SW480 (cell line): ENCODE measurements around the gene ST8SIA1.

Experiments
- DNase-seq: peaks from one replicate; pipeline ENCODE4 v3.0.0-alpha.2; 2016; ENCODE audit warnings: low spot score

The ST8SIA1 gene

GRCh38 chr12:22283006-22283506 is 51.5 kb downstream of the ST8SIA1 start:
- no peak for DNase-seq

DNA sequence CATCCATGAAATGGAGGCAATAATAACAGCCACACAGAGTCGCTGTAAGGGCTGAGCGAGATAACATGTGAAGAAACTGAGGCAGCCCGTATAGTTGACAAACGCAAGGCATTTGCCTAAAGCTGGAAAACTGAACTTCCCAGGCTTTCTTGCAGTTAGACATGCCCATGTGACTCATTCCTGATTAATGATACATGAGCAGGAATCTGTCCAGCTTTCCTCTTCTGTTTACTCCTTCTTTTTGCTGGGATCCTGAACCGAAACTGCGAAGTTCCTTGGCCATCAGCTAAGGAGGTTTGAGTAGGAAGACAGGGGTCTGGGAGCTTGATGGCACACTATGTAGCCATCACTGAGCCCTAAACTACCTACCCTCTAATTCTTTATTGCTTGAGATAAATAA is 52.2 kb downstream of the ST8SIA1 start:
- DNase-seq, result no peak

- no peak for DNase-seq
These were observed 57.6 kb downstream of the ST8SIA1 start for GRCh38 chr12:22276867-22277266.

DNA sequence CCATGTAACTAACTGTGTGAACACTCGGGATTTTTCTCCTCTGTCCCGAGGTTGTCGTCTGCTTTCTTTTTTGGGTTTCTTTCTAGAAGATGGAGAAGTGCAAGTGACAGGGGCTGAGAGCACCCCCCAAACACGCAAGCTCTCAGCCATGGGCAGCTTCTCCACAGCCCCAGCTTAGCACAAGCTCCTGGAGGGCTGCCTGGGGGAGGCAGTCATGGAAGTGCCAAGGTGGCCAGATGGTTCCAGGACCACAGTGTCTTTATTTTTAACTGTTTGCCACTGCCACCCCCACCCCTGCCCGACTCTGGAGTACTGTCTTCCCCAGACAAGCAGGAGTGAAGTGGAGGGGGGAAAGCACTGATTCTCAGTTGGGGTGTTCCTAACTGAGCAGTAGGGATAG is 58.2 kb downstream of the ST8SIA1 start:
- DNase-seq, result no peak

- DNase-seq, result peak; percentile 58
These were observed 58.7 kb downstream of the ST8SIA1 start for GRCh38 chr12:22275843-22276242.

DNA sequence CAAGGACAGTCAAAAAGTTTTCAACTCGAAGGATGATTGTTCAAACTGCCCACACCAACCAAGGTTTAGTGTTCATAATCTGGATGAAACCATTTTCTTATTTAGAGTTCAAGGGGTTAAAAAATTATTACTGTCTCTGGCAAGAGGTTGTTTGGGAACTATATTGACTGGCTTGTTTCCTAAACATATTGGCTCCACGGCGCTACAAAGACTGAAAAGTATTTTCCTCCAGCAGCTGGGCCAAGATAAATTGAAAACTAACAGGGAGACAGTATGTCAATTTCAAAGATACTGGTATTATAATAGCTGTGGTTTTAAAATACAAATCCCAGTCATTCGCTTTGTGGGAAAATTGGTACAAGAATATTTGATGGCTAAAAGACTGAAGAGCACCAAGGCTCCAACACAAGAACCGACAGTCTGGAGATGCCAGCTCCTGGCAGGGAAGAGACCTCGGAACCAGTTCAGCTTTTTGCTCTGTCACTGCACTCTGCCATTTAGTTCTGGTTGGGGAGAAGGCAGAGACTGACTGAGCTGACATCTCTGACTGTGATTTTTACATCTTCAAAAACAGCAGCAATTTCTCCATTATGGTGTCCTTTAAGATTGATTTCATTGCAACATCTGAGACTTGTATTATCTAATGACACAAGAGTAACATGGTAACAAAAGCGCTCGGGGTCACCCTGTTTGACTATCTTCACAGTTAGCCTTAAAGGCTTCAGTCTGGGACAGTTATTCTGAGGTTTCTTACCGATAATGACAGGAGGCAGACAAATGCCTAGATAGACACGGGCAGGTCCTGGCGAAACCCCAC is 62.0 kb downstream of the ST8SIA1 start:
- no peak for DNase-seq

GRCh38 chr12:22271023-22271422 is 63.5 kb downstream of the ST8SIA1 start:
- no peak for DNase-seq

DNA sequence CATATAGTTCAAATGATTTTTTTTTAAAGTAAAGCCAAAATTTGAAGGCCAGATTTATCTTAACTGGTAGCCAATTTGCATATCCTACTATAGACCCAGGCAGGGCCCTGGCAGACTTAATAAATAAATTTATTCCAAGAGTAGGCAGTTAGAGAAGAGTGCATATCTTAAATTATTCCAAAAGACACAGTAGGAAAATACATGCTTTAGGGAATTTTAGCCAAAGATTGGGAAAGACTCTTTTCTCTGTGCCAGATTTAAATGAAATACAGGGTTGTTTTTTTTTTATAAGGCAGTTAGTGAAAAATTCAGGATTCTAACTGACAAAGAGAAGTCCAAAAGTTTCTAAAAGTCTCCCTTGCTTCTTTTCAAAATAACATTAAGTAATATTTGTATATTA is 65.5 kb downstream of the ST8SIA1 start:
- DNase-seq, result no peak

GRCh38 chr12:22268406-22268805 is 66.1 kb downstream of the ST8SIA1 start:
- DNase-seq, result no peak

GRCh38 chr12:22266101-22266500 is 68.4 kb downstream of the ST8SIA1 start:
- DNase-seq, result no peak

- no peak for DNase-seq
These were observed 70.1 kb downstream of the ST8SIA1 start for GRCh38 chr12:22264380-22264779.

GRCh38 chr12:22262309-22262708 is 72.2 kb downstream of the ST8SIA1 start:
- no peak for DNase-seq

DNA sequence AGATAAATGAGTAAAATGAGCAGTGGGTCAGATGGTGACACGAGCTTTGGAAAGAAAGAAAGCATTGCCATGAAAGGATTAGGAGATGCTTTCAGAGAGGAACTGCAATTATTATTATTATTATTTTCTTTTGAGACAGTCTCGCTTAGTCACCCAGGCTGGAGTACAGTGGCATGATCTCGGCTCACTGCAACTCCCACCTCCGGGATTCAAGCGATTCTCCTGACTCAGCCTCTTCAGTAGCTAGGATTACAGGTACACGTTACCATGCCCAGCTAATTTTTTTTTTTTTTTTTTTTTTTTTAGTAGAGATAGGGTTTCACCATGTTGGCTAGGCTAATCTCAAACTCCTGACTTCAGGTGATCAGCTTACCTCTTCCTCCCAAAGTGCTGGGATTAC is 77.4 kb downstream of the ST8SIA1 start:
- DNase-seq, result no peak

GRCh38 chr12:22256605-22257004 is 77.9 kb downstream of the ST8SIA1 start:
- no peak for DNase-seq

GRCh38 chr12:22256041-22256441 is 78.5 kb downstream of the ST8SIA1 start:
- no peak for DNase-seq

DNA sequence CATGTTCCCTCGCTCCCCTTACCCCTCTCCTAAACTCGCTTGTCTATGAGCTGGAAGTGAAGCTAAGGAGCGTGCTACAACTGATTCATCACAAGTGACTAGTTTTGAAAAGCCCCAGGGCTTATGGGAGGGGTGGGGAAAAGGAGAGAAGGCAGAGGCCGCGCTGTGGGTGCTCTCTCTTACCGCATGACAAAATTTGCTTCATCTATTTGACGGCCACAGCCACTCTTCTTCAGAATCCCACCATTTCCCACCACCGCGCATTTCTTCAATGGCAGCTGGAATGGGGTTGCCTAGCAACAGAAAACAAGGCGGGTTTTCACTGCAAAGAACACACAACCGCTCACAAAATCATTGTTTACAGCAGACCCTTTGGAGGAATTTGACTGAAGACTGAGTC is 79.4 kb downstream of the ST8SIA1 start:
- DNase-seq, result no peak

DNA sequence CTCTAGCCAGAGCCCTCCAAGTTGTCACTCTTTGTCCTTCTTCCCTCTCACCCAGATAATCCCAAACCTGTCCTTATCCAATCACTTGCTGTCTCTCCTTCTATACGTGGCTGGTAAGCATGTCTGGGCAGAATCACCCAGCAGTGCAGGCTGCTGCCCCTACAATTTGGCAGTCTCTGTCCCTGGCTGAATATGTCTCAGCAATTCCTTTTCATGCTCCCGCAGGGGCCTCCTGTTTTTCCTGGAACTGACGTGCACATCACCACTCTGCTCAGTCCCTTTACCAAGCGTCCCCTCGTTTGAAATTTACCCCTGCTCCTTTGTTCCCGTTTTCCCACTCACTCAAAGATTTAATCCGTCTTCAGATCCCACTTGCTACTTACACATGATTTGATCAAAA is 80.0 kb downstream of the ST8SIA1 start:
- DNase-seq, result no peak

DNA sequence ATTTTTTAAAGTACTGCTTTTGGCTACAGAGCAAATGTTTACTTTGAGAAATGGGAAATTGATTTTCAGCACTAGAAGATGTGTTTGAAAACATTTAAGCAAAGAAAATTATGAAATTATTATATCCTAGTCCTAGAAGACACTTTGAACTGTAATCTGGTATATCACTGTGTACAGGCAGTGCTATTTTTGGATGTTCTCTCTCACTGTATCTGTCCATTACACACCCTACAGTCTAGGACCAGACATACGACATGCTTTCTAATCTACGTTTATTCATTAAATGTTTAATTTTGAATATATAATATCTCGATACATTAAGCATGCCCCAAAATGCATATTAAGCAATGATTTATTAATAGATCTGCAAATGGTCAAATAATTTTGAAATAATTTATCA is 82.5 kb downstream of the ST8SIA1 start:
- no peak for DNase-seq

DNA sequence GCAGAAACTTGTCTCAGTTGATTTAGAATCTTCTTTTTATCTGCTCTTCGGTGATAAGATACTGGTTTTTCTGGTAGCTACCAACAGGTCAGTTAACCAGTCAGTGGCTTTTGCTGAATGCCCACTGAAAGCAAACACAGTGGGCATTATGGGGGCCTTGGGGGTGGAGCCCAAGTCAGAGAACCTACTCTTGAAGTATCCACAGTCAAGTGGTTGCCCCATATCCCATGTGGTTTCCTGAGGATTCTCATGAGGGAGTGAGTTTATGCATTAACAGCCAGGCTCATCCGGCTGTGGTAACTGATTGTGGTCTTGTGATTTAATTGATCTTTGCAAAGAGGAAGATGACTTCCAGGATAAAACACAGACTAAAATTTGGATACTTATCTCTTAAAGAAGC is 83.7 kb downstream of the ST8SIA1 start:
- DNase-seq, result peak; percentile 62

GRCh38 chr12:22248571-22249115 is 85.9 kb downstream of the ST8SIA1 start:
- no peak for DNase-seq

DNA sequence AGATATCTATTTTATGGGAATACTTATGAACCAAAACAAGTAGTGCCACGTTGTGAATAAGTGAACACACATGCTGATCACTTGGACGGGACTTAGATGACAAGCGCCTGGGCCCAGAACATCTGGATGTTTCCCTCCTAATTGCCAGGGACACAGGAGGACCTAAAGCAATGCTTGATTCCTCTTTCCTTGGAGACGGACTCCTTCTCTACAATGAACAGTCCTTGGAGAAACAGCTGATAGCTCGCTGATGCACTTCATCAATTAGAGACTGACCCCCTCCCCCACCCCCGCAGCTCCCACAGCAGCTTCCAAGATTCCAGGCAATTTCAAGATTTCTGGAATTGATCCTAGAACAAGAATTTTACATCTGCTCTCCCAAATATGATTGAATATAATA is 86.4 kb downstream of the ST8SIA1 start:
- no peak for DNase-seq

DNA sequence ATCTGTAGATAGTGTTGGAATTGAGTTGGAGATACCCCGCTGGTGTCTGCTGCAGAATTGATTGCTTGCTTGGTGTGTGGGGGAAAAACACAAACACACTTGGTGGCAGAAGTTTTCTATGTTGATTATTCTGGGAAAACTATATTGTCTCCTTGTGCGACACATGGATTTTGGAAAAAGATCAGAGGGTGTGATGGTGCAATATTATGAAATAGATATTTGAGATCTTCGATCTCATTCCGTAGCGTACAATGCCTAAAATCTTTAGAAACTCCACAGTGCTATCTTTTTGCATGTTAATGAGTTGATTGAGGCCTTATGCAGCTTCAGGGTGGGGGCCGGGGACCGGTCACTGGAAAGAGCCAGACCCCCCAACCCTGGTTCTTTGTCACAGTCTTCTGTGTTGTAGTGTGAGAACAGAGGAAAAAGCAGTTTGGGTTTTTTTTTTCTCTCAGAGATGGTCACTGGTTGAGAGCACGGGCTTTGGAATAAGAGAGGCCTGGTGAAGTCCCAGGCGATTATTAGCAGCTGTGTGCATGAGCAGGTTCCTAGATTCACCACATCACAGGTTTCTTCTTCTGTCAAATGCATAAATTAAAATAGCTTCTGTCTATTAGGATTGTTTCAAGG is 88.2 kb downstream of the ST8SIA1 start:
- DNase-seq, result no peak

- no peak for DNase-seq
These were observed 91.8 kb downstream of the ST8SIA1 start for GRCh38 chr12:22242726-22243125.
